ENCODE measurements around the gene LTBP1.

GRCh38 chr2:33178209-33178608 is 231.5 kb downstream of the LTBP1 start:
- TF ChIP-seq, protein P1, sequence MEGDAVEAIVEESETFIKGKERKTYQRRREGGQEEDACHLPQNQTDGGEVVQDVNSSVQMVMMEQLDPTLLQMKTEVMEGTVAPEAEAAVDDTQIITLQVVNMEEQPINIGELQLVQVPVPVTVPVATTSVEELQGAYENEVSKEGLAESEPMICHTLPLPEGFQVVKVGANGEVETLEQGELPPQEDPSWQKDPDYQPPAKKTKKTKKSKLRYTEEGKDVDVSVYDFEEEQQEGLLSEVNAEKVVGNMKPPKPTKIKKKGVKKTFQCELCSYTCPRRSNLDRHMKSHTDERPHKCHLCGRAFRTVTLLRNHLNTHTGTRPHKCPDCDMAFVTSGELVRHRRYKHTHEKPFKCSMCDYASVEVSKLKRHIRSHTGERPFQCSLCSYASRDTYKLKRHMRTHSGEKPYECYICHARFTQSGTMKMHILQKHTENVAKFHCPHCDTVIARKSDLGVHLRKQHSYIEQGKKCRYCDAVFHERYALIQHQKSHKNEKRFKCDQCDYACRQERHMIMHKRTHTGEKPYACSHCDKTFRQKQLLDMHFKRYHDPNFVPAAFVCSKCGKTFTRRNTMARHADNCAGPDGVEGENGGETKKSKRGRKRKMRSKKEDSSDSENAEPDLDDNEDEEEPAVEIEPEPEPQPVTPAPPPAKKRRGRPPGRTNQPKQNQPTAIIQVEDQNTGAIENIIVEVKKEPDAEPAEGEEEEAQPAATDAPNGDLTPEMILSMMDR (IDR thresholded peaks at IDR 0.05; ENCODE audit: poor library complexity), result no peak
- no peak for TF ChIP-seq EZH2phosphoT487 (IDR thresholded peaks at IDR 0.05; ENCODE audit: low read depth, severe bottlenecking, unreplicated experiment)
- TF ChIP-seq EZH2 (IDR thresholded peaks at IDR 0.05; ENCODE audit: borderline replicate concordance), result no peak

Data from hepatocyte (in vitro differentiated cells).